Astrocyte (in vitro differentiated cells and primary cell): ENCODE measurements around the gene LCT. TPM values are rescaled to one million over a fixed set of nuclear protein-coding genes. Genes with fewer than 3 reads are reported as not detected.

ENCODE experiments used
- DNase-seq: peaks from one replicate; pipeline ENCODE4 v3.0.0-alpha.2; 2010; ENCODE audit warnings: low read depth
- FAIRE-seq: peaks from 2 replicates; lab custom pipeline; 2011; peaks lifted over from hg19 to GRCh38; lab: Jason Lieb, UNC
- H2AFZ ChIP-seq: 2 replicates; pipeline ENCODE4 v1.6.0; 2012; ENCODE audit warnings: low read depth, low read length, inconsistent platforms
- H3K27ac ChIP-seq: 2 replicates; pipeline ENCODE4 v1.5.1; 2011; ENCODE audit warnings: low read depth, low read length, inconsistent platforms
- H3K27me3 ChIP-seq: 2 replicates; pipeline ENCODE4 v1.6.0; 2011; ENCODE audit warnings: low read length, inconsistent platforms; ENCODE audit not compliant: insufficient read depth
- H3K36me3 ChIP-seq: 2 replicates; pipeline ENCODE4 v1.5.1; 2011; ENCODE audit warnings: low read length, inconsistent platforms; ENCODE audit not compliant: insufficient read depth
- H3K4me1 ChIP-seq: 2 replicates; pipeline ENCODE4 v1.5.1; 2011; ENCODE audit warnings: low read length, inconsistent platforms; ENCODE audit not compliant: insufficient read depth
- H3K4me2 ChIP-seq: 2 replicates; pipeline ENCODE4 v1.6.0; 2012; ENCODE audit warnings: low read length, inconsistent platforms
- H3K4me3 ChIP-seq: 2 replicates; pipeline ENCODE4 v1.5.1; 2011; ENCODE audit warnings: low read depth, mild to moderate bottlenecking, low read length, inconsistent platforms; ENCODE audit not compliant: insufficient read depth
- H3K79me2 ChIP-seq: 2 replicates; pipeline ENCODE4 v1.6.0; 2012; ENCODE audit warnings: mild to moderate bottlenecking, low read length, inconsistent platforms; ENCODE audit not compliant: insufficient read depth
- H3K9ac ChIP-seq: 2 replicates; pipeline ENCODE4 v1.6.0; 2012; ENCODE audit warnings: mild to moderate bottlenecking, low read length, inconsistent platforms
- H3K9me3 ChIP-seq: 2 replicates; pipeline ENCODE4 v1.5.1; 2012; ENCODE audit warnings: low read depth, mild to moderate bottlenecking, low read length, inconsistent platforms; ENCODE audit not compliant: insufficient read depth
- H4K20me1 ChIP-seq: 2 replicates; pipeline ENCODE4 v1.6.0; 2012; ENCODE audit warnings: low read length, inconsistent platforms; ENCODE audit not compliant: insufficient read depth
- H3K27ac Mint-ChIP-seq: one replicate; pipeline ENCODE4 v1.8.0; 2021; ENCODE audit warnings: mild to moderate bottlenecking, mixed read lengths; ENCODE audit not compliant: unreplicated experiment
- H3K27me3 Mint-ChIP-seq: one replicate; pipeline ENCODE4 v1.8.0; 2021; ENCODE audit warnings: low read depth, mixed read lengths; ENCODE audit not compliant: unreplicated experiment
- H3K36me3 Mint-ChIP-seq: one replicate; pipeline ENCODE4 v1.8.0; 2021; ENCODE audit warnings: low read depth, mixed read lengths; ENCODE audit not compliant: unreplicated experiment
- H3K4me1 Mint-ChIP-seq: one replicate; pipeline ENCODE4 v1.8.0; 2021; ENCODE audit warnings: low read depth, mixed read lengths; ENCODE audit not compliant: unreplicated experiment
- H3K4me3 Mint-ChIP-seq: one replicate; pipeline ENCODE4 v1.8.0; 2021; ENCODE audit warnings: mild to moderate bottlenecking, moderate library complexity, mixed read lengths; ENCODE audit not compliant: unreplicated experiment
- H3K9me3 Mint-ChIP-seq: one replicate; pipeline ENCODE4 v1.8.0; 2021; ENCODE audit warnings: mild to moderate bottlenecking, mixed read lengths; ENCODE audit not compliant: unreplicated experiment
- CTCF ChIP-seq: IDR thresholded peaks from 2 replicates; pipeline ENCODE4 v1.5.1; 2011; ENCODE audit warnings: low read depth, mild to moderate bottlenecking, inconsistent platforms, low read length, moderate library complexity; ENCODE audit not compliant: insufficient read depth
- EZH2 ChIP-seq: IDR thresholded peaks from 2 replicates; pipeline ENCODE4 v1.6.1; 2012; ENCODE audit warnings: mild to moderate bottlenecking, low read length, inconsistent platforms; ENCODE audit not compliant: insufficient read depth
- total RNA-seq: library from RNA; stranded (reverse); gene quantifications from 2 replicates; pipeline ENCODE4 v1.2.1, GENCODE V29; 2021

The LCT gene
- total RNA-seq, 1 donor from 2014 or later = not detected

- peak overlapping the region; percentile 17 for H3K9ac ChIP-seq
- peak overlapping the region; percentile 35 for H3K27ac Mint-ChIP-seq
- H3K4me3 ChIP-seq = peak overlapping the region; percentile 89
- TF ChIP-seq EZH2 (no peak), CTCF (no peak)
- peaks cover 3% of the 10 kb centered on the region for H3K36me3 Mint-ChIP-seq
- no peaks in the 10 kb centered on the region for H3K9me3 ChIP-seq
- no peak overlapping the region for H2AFZ ChIP-seq
- peak overlapping the region; percentile 71 for H3K27ac ChIP-seq
- H3K36me3 ChIP-seq = peaks cover 11% of the 10 kb centered on the region
- DNase-seq (peak; percentile 6), FAIRE-seq (no peak)
- H4K20me1 ChIP-seq = peaks cover 49% of the 10 kb centered on the region
- peaks cover 16% of the 10 kb centered on the region for H3K4me1 ChIP-seq
- peaks cover 76% of the 10 kb centered on the region for H3K79me2 ChIP-seq
- no peaks in the 10 kb centered on the region for H3K27me3 Mint-ChIP-seq
- H3K27me3 ChIP-seq = no peaks in the 10 kb centered on the region
- H3K4me3 Mint-ChIP-seq = peak overlapping the region; percentile 90
- H3K9me3 Mint-ChIP-seq = no peaks in the 10 kb centered on the region
- H3K4me1 Mint-ChIP-seq = peaks cover 24% of the 10 kb centered on the region
- H3K4me2 ChIP-seq = peak overlapping the region; percentile 82
These were observed 92.1 kb downstream of the LCT start for GRCh38 chr2:135744760-135745314.

- FAIRE-seq (peak; percentile 9), DNase-seq (no peak)
- H4K20me1 ChIP-seq = peaks cover 49% of the 10 kb centered on the region
- no peaks in the 10 kb centered on the region for H3K9me3 ChIP-seq
- H3K4me1 ChIP-seq = peaks cover 16% of the 10 kb centered on the region
- H3K79me2 ChIP-seq = peaks cover 66% of the 10 kb centered on the region
- H3K4me2 ChIP-seq = peak overlapping the region; percentile 82
- H3K4me3 ChIP-seq = peak overlapping the region; percentile 89
- H3K36me3 Mint-ChIP-seq = peaks cover under 1% of the 10 kb centered on the region
- peak overlapping the region; percentile 90 for H3K4me3 Mint-ChIP-seq
- peaks cover 22% of the 10 kb centered on the region for H3K4me1 Mint-ChIP-seq
- TF ChIP-seq EZH2 = no peak
- TF ChIP-seq CTCF = no peak
- H3K27ac Mint-ChIP-seq = peak overlapping the region; percentile 8
- no peaks in the 10 kb centered on the region for H3K27me3 Mint-ChIP-seq
- no peak overlapping the region for H2AFZ ChIP-seq
- peak overlapping the region; percentile 17 for H3K9ac ChIP-seq
- H3K9me3 Mint-ChIP-seq = no peaks in the 10 kb centered on the region
- H3K27me3 ChIP-seq = no peaks in the 10 kb centered on the region
- H3K36me3 ChIP-seq = peaks cover 3% of the 10 kb centered on the region
- H3K27ac ChIP-seq = peak overlapping the region; percentile 71
These were observed 93.1 kb downstream of the LCT start for GRCh38 chr2:135743860-135744259.

- peaks cover under 1% of the 10 kb centered on the region for H3K36me3 ChIP-seq
- H3K27ac ChIP-seq = peak overlapping the region; percentile 95
- peaks cover 56% of the 10 kb centered on the region for H3K79me2 ChIP-seq
- H3K4me2 ChIP-seq = peak overlapping the region; percentile 82
- Mint-ChIP-seq H3K4me1 (peaks cover 22% of the 10 kb centered on the region), H3K36me3 (no peaks in the 10 kb centered on the region), H3K27me3 (no peaks in the 10 kb centered on the region), H3K9me3 (no peaks in the 10 kb centered on the region), H3K4me3 (peak overlapping the region; percentile 90), H3K27ac (peak overlapping the region; percentile 99)
- DNase-seq (peak; percentile 69), FAIRE-seq (no peak)
- peak overlapping the region; percentile 65 for H2AFZ ChIP-seq
- H3K9ac ChIP-seq = peak overlapping the region; percentile 98
- H3K4me3 ChIP-seq = peak overlapping the region; percentile 89
- H3K4me1 ChIP-seq = peaks cover 16% of the 10 kb centered on the region
- TF ChIP-seq CTCF (no peak), EZH2 (no peak)
- H4K20me1 ChIP-seq = peaks cover 41% of the 10 kb centered on the region
- no peaks in the 10 kb centered on the region for H3K27me3 ChIP-seq
- no peaks in the 10 kb centered on the region for H3K9me3 ChIP-seq
These were observed 94.6 kb downstream of the LCT start for GRCh38 chr2:135742325-135742757.
